Heart right ventricle (tissue), 16 donors: Measurements from ENCODE around the gene MTHFD2L. TPM values are rescaled to one million over a fixed set of nuclear protein-coding genes. Genes with fewer than 3 reads are reported as not detected.

Experiments used
- ATAC-seq, 8 donors: fragments of 200-7000 bp; cut with Tn5 transposase; one replicate each; pipeline ENCODE4 v1.9.1; 2020; ENCODE audit warnings: mild to moderate bottlenecking in 8 of 8, moderate library complexity in 8 of 8, moderate number of reproducible peaks in 1 of 8
- DNase-seq, 2 donors: peaks; one replicate each; pipeline ENCODE4 v3.0.0-alpha.2; 2020
- H3K27ac ChIP-seq, 10 donors: fragments of 200-600 bp; sonication (generic) in 2 of 10; one replicate each; pipeline versions ENCODE4 v1.5.0 to v1.8.0; 2020 to 2022; ENCODE audit warnings: mild to moderate bottlenecking in 3 of 10
- H3K27me3 ChIP-seq, 7 donors: fragments of 200-600 bp; one replicate each; pipeline ENCODE4 v1.8.0; 2021 to 2022; ENCODE audit warnings: mild to moderate bottlenecking in 2 of 7
- H3K36me3 ChIP-seq, 9 donors: fragments of 200-600 bp; sonication (generic) in 1 of 9; one replicate each; pipeline versions ENCODE4 v1.5.0 to v1.8.0; 2020 to 2022; ENCODE audit warnings: mild to moderate bottlenecking in 2 of 9
- H3K4me1 ChIP-seq, 9 donors: fragments of 200-600 bp; sonication (generic) in 1 of 9; one replicate each; pipeline versions ENCODE4 v1.5.0 to v1.8.0; 2020 to 2022; ENCODE audit warnings: mild to moderate bottlenecking in 4 of 9
- H3K4me3 ChIP-seq, 10 donors: fragments of 200-600 bp; sonication (generic) in 2 of 10; one replicate each; pipeline versions ENCODE4 v1.5.0 to v1.8.0; 2020 to 2022; ENCODE audit warnings: mild to moderate bottlenecking in 7 of 10, moderate library complexity in 2 of 10
- H3K9me3 ChIP-seq, 11 donors: fragments of 200-600 bp in 10 of 11; sonication (generic) in 2 of 11; one replicate each; pipeline versions ENCODE4 v1.5.0 to v1.8.0; 2013 to 2022; ENCODE audit warnings: mild to moderate bottlenecking in 2 of 11, control low read depth in 1 of 11, moderate library complexity in 1 of 11
- CTCF ChIP-seq, 9 donors: fragments of 200-600 bp; sonication (generic) in 2 of 9; IDR thresholded peaks; one replicate each; pipeline versions ENCODE4 v1.5.0 to v1.8.0; 2021 to 2022; ENCODE audit warnings: antibody characterized with exemption in 9 of 9, mild to moderate bottlenecking in 5 of 9, moderate library complexity in 1 of 9
- WGBS, 2 donors: extraction: QIAGEN DNeasy Blood & Tissue Kit; methylation state at CpG; one replicate each; pipeline ENCODE4 v1.1.7; 2013; ENCODE audit warnings: inconsistent platforms in 1 of 2; 5-methylcytosine and 5-hydroxymethylcytosine counted together
- intact Hi-C, 10 donors: fragments of 100-400 bp; cut with DNase I; formaldehyde crosslinking; loops; one replicate each; pipeline versions ENCODE4 v1.11.1 to v1.14.2; 2022
- polyA plus RNA-seq, 2 donors: library from polyadenylated mRNA; stranded (reverse); fragments of 200-250 nt; gene quantifications; one replicate each; pipeline ENCODE4 v1.2.3, GENCODE V29; 2013
- total RNA-seq, 10 donors: library from RNA; stranded (reverse); fragmentation: NEBNext Ultra II Directional in 3 of 10; extraction: Animal tissue kit (Norgen Biotek cat#: 25700) in 3 of 10; gene quantifications; one replicate each; pipeline versions ENCODE4 v1.2.1 to v1.2.4, GENCODE V29; 2021 to 2023
- donor health status: Arrhythmogenic right ventricular cardiomyopathy.
- donor health status: ischemic (EF 13 %, LVEDD 7.1; RV severe dilation, severe dysfunction).
- donor health status: healthy with polysubstance abuse.
- donor health status: DM: no; HTN: yes; CAD: no.
- donor health status: DM: no; HTN: no; CAD: no.
- donor health status: ischemic (EF 25% LVEDD 6.9; RV normal size, moderate dysfunction).
- donor health status: ischemic (EF 25% LVEDD 5.7; RV mildly dilated, moderate dysfunction).
- donor health status: healthy.
- donor health status: DM: yes; HTN: yes; CAD: no.
- donor health status: Ischemic cardiomyopathy.
- donor health status: ischemic (EF 35%, LVEDD 5.7; RV mildly dilated, moderate dysfunction).
- donor health status: nonischemic (EF 11% LVEDD 7.7; RV severe dilation, severe dysfunction).
- donor health status: DM: yes; HTN: yes; CAD: no.
- donor health status: PGD.
- donor health status: ischemic (EF 29% LVEDD 5.4; RV normal size, mild dysfunction).
- donor health status: nonischemic (EF 23%, LVEDD 6.1; RV moderate dilation, normal function).

Gene MTHFD2L
- total and polyA plus RNA-seq, 12 donors, result 5.7 to 19.3 (median 11.8) TPM

GRCh38 chr4:74218201-74218600 lies 60.3 kb downstream of the MTHFD2L start:
- no peak for DNase-seq
- Histone ChIP-seq H3K4me1 (peaks cover 0 to 9% (median 0%) of the 10 kb centered on the region in 9 donors), H3K27ac (no peak overlapping the region), H3K27me3 (no peaks in the 10 kb centered on the region), H3K9me3 (peaks cover 0 to 4% (median 0%) of the 10 kb centered on the region in 11 donors), H3K36me3 (no peaks in the 10 kb centered on the region), H3K4me3 (no peak overlapping the region)
- 91 to 92% methylated on average over 4 of the region's 4 CpGs for WGBS, 2 donors
- ATAC-seq, result no peak
- intact Hi-C loops, result no loop called here
- no peak for TF ChIP-seq CTCF (IDR thresholded peaks at IDR 0.05)

DNA sequence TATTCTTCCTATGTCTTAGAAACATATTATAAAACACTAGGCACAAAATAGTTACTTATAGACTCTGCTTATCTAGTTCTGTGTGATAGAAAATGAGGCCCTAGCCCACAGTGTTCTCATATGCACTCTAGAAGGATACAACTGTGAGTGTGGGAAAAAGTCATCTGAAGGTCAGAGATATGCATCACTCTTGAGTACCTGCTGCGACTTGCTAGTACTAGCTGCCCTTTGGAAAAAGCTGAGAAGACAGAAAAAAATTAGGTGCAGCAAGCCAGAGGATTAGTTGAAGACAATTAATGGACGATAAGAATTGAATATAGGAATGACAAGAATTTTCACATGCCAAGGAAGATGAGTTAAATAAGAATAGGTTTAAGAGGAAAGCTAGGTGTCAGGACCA lies 61.3 kb downstream of the MTHFD2L start:
- Histone ChIP-seq H3K4me3 (no peak overlapping the region), H3K27ac (no peak overlapping the region), H3K36me3 (no peaks in the 10 kb centered on the region), H3K9me3 (peaks cover 0 to 4% (median 0%) of the 10 kb centered on the region in 11 donors), H3K4me1 (peaks cover 0 to 9% (median 0%) of the 10 kb centered on the region in 9 donors), H3K27me3 (no peaks in the 10 kb centered on the region)
- ATAC-seq (no peak), DNase-seq (no peak)
- TF ChIP-seq CTCF (IDR thresholded peaks at IDR 0.05), result no peak
- 54 to 59% methylated on average over 2 of the region's 2 CpGs for WGBS, 2 donors
- intact Hi-C loops, result no loop called here

DNA sequence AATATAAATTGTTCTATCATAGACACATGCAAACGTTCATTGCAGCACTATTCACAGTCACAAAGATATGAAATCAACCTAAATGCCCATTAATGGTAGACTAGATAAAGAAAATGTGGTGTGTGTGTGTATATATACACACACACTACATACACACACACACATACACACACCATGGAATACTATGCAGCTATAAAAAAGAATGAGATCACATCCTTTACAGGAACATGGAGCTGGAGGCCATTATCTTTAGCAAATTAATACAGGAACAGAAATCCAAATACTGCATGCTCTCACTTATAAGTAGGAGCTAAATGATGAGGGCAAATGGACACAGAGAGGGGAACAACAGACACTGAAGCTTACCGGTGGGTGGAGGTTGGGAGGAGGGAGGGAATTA lies 65.2 kb downstream of the MTHFD2L start:
- DNase-seq (no peak), ATAC-seq (no peak)
- no peak for TF ChIP-seq CTCF (IDR thresholded peaks at IDR 0.05)
- 90 to 97% methylated on average over 2 of the region's 2 CpGs for WGBS, 2 donors
- H3K27ac ChIP-seq, result no peak overlapping the region
- intact Hi-C loops, result loop anchor here in 2 of 10 donors (10.0 kb wide), 2 partner anchors 82 to 92 kb away; partner anchors contain the start of gene EPGN (in 1 of the 2)
- peaks cover 0 to 5% (median 0%) of the 10 kb centered on the region in 9 donors for H3K36me3 ChIP-seq
- H3K4me1 ChIP-seq, result peaks cover 0 to 9% (median 0%) of the 10 kb centered on the region in 9 donors
- H3K4me3 ChIP-seq, result no peak overlapping the region
- peaks cover 0 to 4% (median 0%) of the 10 kb centered on the region in 11 donors for H3K9me3 ChIP-seq
- no peaks in the 10 kb centered on the region for H3K27me3 ChIP-seq

DNA sequence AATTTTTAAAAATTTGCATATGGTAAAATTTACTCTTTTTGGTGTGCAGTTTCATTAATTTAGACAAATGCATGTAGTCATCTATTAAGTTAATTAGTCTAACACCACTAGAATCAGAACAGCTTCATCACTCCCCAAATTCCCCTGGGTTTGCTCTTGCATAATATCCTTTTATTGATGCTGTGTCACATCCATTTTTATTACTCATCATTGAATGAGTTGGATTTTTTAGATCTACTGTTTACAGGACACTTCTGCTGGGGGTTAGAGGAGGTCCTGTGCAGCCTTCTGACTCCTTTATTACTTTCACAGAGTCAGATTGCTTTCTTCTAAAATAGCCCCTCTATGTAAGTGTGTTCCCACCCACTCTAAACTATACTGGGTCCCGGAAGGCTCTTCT lies 65.9 kb downstream of the MTHFD2L start:
- 94 to 97% methylated on average over 1 of the region's 1 CpG for WGBS, 2 donors
- TF ChIP-seq CTCF (IDR thresholded peaks at IDR 0.05), result no peak
- peaks cover 0 to 4% (median 0%) of the 10 kb centered on the region in 11 donors for H3K9me3 ChIP-seq

More for the DNA sequence above, 65.9 kb downstream of the MTHFD2L start:
- H3K36me3 ChIP-seq, result peaks cover 0 to 5% (median 0%) of the 10 kb centered on the region in 9 donors
- no peak for DNase-seq
- H3K27ac ChIP-seq, result no peak overlapping the region
- intact Hi-C loops, result loop anchor here in 2 of 10 donors (10.0 kb wide), 2 partner anchors 81 to 91 kb away; partner anchors contain the start of gene EPGN (in 1 of the 2)
- H3K4me3 ChIP-seq, result no peak overlapping the region
- H3K27me3 ChIP-seq, result no peaks in the 10 kb centered on the region
- peaks cover 0 to 9% (median 0%) of the 10 kb centered on the region in 9 donors for H3K4me1 ChIP-seq
- ATAC-seq, result no peak
